ENCODE data around the gene TNNI3. TPM values are rescaled to one million over a fixed set of nuclear protein-coding genes. Genes with fewer than 3 reads are reported as not detected.

Gene TNNI3
- total and polyA plus RNA-seq, 2 of the 4 experiments (the other 2 are of a cell fraction), result not detected

- no peak within 1 kb of the TSS for H3K14ac ChIP-seq (replicated peaks; ENCODE audit: low read depth, low read length)
- peak within 1 kb of the TSS; percentile 83 for H3K4me2 ChIP-seq (ENCODE audit: low read depth, low read length)
- no peak within 1 kb of the TSS for H2BK15ac ChIP-seq (ENCODE audit: low read depth, low read length)
- H4K91ac ChIP-seq (ENCODE audit: insufficient read depth, low read depth, low read length), result no peak within 1 kb of the TSS
- ChIA-PET CTCF (no interaction called here), POLR2A (ENCODE audit: unreplicated experiment) (no interaction called here)
- dilution Hi-C loops (cut with HindIII; ENCODE audit: low sequenced_read_pairs, unreplicated experiment), result no loop called here
- no peak within 1 kb of the TSS for H2BK120ac ChIP-seq (ENCODE audit: low read depth, low read length)
- ATAC-seq (ENCODE audit: low read depth), result peak; percentile 100
- intact Hi-C loops (cut with micrococcal nuclease), result no loop called here
- H4K5ac ChIP-seq (ENCODE audit: low read depth, low read length), result no peak within 1 kb of the TSS
- in situ Hi-C loops (cut with MboI; ENCODE audit: low sequenced_read_pairs), result no loop called here
- DNase-seq, result peak; percentile 96
- WGBS, 2 experiments (ENCODE audit: extremely low coverage in 2 of 2, insufficient read length in 1 of 2), result 4% methylated on average over 5 of the region's 33 CpGs; no CpG with 5 or more reads in 1 of the 2 experiments
- peak within 1 kb of the TSS; percentile 95 for H2AFZ ChIP-seq (replicated peaks; ENCODE audit: low read length, poor library complexity)
- H3K9me3 ChIP-seq (ENCODE audit: control insufficient read depth, insufficient read depth, low read length), result no peaks in the 10 kb centered on the region
- H3K18ac ChIP-seq (ENCODE audit: low read depth, low read length), result no peak within 1 kb of the TSS
- H3K23ac ChIP-seq (ENCODE audit: low read depth, low read length), result no peak within 1 kb of the TSS
- no peaks in the 10 kb centered on the region for H3K4me1 ChIP-seq (ENCODE audit: control insufficient read depth, insufficient read depth, low read length)
- H3K27ac ChIP-seq (ENCODE audit: insufficient read depth, low read length), result no peak within 1 kb of the TSS
- H2AK9ac ChIP-seq (replicated peaks; ENCODE audit: low read depth, low read length, poor library complexity), result peak within 1 kb of the TSS; percentile 42
- H3K4me3 ChIP-seq (ENCODE audit: insufficient read depth, low read depth, low read length), result peak within 1 kb of the TSS; percentile 45
- no TSS peak for BruUV-seq (replicated peaks)
- H3K9ac ChIP-seq (ENCODE audit: low read depth, low read length), result no peak within 1 kb of the TSS
- no peak within 1 kb of the TSS for H2BK20ac ChIP-seq (ENCODE audit: low read depth, low read length)
- H3K4ac ChIP-seq (ENCODE audit: low read depth, low read length), result no peak within 1 kb of the TSS
- H3K9me1 ChIP-seq (ENCODE audit: insufficient read depth, low read length), result peaks cover 2% of the 10 kb centered on the region; the same call in 1 of the 2 replicates
- no peak within 1 kb of the TSS for H4K8ac ChIP-seq (ENCODE audit: low read depth in 2 of 2, low read length in 2 of 2)
- no peak within 1 kb of the TSS for H3K56ac ChIP-seq (ENCODE audit: extremely low read depth, insufficient read depth, low read length)
- H4K20me1 ChIP-seq (ENCODE audit: insufficient read depth, low read length), result no peaks in the 10 kb centered on the region
- no peaks in the 10 kb centered on the region for H3K36me3 ChIP-seq (ENCODE audit: control insufficient read depth, insufficient read depth, low read length)
- H2AK5ac ChIP-seq (ENCODE audit: low read depth, low read length), result no peak within 1 kb of the TSS
- peak; percentile 94 for TF ChIP-seq BHLHE40 (IDR thresholded peaks at IDR 0.05; ENCODE audit: low read depth, low read length)
- peak; percentile 71 for TF ChIP-seq CEBPB (IDR thresholded peaks at IDR 0.05; ENCODE audit: low read depth, low read length)
- peak; percentile 57; the same call in 1 of the 2 replicates for TF ChIP-seq FOS (IDR thresholded peaks at IDR 0.05; ENCODE audit: low read depth, low read length)
- peak; percentile 88 for TF ChIP-seq MAZ (IDR thresholded peaks at IDR 0.05; ENCODE audit: borderline replicate concordance, low read depth, low read length)
- TF ChIP-seq MXI1 (IDR thresholded peaks at IDR 0.05; ENCODE audit: borderline replicate concordance, low read depth, low read length), result peak; percentile 59; the same call in 1 of the 2 replicates
- no peak for TF ChIP-seq CTCF (conservative IDR thresholded peaks at IDR 0.05; ENCODE audit: low read depth, low read length)
- TF ChIP-seq RAD21 (IDR thresholded peaks at IDR 0.05; ENCODE audit: low read length), result no peak
- H3K79me1 ChIP-seq (ENCODE audit: low read depth in 1 of 2, low read length in 2 of 2), result no peaks in the 10 kb centered on the region
- peaks cover 19% of the 10 kb centered on the region for H3K27me3 ChIP-seq (ENCODE audit: control insufficient read depth, insufficient read depth, low read length)
- no peak within 1 kb of the TSS for H2BK5ac ChIP-seq (ENCODE audit: low read depth, low read length, poor library complexity, severe bottlenecking)
These were observed 9.2 kb upstream of the TNNI3 start, which contains the start of gene DNAAF3 for GRCh38 chr19:55166530-55167268. Gene DNAAF3 (minus strand): TSS chr19:55166613. CDS start chr19:55166413, 200 bp downstream.
